Measurements from ENCODE around the gene ARAP1. TPM values are rescaled to one million over a fixed set of nuclear protein-coding genes. Genes with fewer than 3 reads are reported as not detected.
A peak's percentile ranks its signal among the peaks of the same experiment; 100 is the strongest.

ARAP1 gene
- total RNA-seq, 1 donor from 2014 or later: 20.5 TPM

GRCh38 chr11:72779495-72780128, 27.4 kb upstream of the ARAP1 start:
- peaks cover 6% of the 10 kb centered on the region for H3K9me3 Mint-ChIP-seq (ENCODE audit: unreplicated experiment)
- TF ChIP-seq CTCF (IDR thresholded peaks at IDR 0.05; ENCODE audit: partially characterized antibody, unreplicated experiment): no peak
- no peaks in the 10 kb centered on the region for H3K36me3 Mint-ChIP-seq (ENCODE audit: unreplicated experiment)
- H3K27ac Mint-ChIP-seq (ENCODE audit: unreplicated experiment): peak overlapping the region; percentile 69
- H3K4me3 Mint-ChIP-seq (ENCODE audit: unreplicated experiment): peak overlapping the region; percentile 63
- H3K27me3 Mint-ChIP-seq (ENCODE audit: unreplicated experiment): peaks cover 13% of the 10 kb centered on the region
- no peak for DNase-seq
- peaks cover 11% of the 10 kb centered on the region for H3K4me1 Mint-ChIP-seq (ENCODE audit: low read depth, unreplicated experiment)

- Mint-ChIP-seq H3K27ac (ENCODE audit: unreplicated experiment) (no peak overlapping the region), H3K27me3 (ENCODE audit: unreplicated experiment) (peaks cover 14% of the 10 kb centered on the region), H3K36me3 (ENCODE audit: unreplicated experiment) (no peaks in the 10 kb centered on the region), H3K4me1 (ENCODE audit: low read depth, unreplicated experiment) (peaks cover 12% of the 10 kb centered on the region), H3K9me3 (ENCODE audit: unreplicated experiment) (peaks cover 6% of the 10 kb centered on the region), H3K4me3 (ENCODE audit: unreplicated experiment) (no peak overlapping the region)
- no peak for TF ChIP-seq CTCF (IDR thresholded peaks at IDR 0.05; ENCODE audit: partially characterized antibody, unreplicated experiment)
- DNase-seq: no peak
These were observed 26.6 kb upstream of the ARAP1 start for GRCh38 chr11:72778535-72779494.

GRCh38 chr11:72777755-72778278, 25.6 kb upstream of the ARAP1 start:
- H3K4me1 Mint-ChIP-seq (ENCODE audit: low read depth, unreplicated experiment): peaks cover 14% of the 10 kb centered on the region
- no peak for DNase-seq
- TF ChIP-seq CTCF (IDR thresholded peaks at IDR 0.05; ENCODE audit: partially characterized antibody, unreplicated experiment): no peak
- H3K36me3 Mint-ChIP-seq (ENCODE audit: unreplicated experiment): no peaks in the 10 kb centered on the region
- no peak overlapping the region for H3K27ac Mint-ChIP-seq (ENCODE audit: unreplicated experiment)
- H3K4me3 Mint-ChIP-seq (ENCODE audit: unreplicated experiment): no peak overlapping the region
- H3K27me3 Mint-ChIP-seq (ENCODE audit: unreplicated experiment): peaks cover 16% of the 10 kb centered on the region
- H3K9me3 Mint-ChIP-seq (ENCODE audit: unreplicated experiment): peaks cover 6% of the 10 kb centered on the region

GRCh38 chr11:72776844-72777754, 24.9 kb upstream of the ARAP1 start:
- peaks cover 18% of the 10 kb centered on the region for H3K4me1 Mint-ChIP-seq (ENCODE audit: low read depth, unreplicated experiment)
- TF ChIP-seq CTCF (IDR thresholded peaks at IDR 0.05; ENCODE audit: partially characterized antibody, unreplicated experiment): no peak
- no peak overlapping the region for H3K4me3 Mint-ChIP-seq (ENCODE audit: unreplicated experiment)
- peaks cover 10% of the 10 kb centered on the region for H3K27me3 Mint-ChIP-seq (ENCODE audit: unreplicated experiment)
- no peaks in the 10 kb centered on the region for H3K36me3 Mint-ChIP-seq (ENCODE audit: unreplicated experiment)
- H3K9me3 Mint-ChIP-seq (ENCODE audit: unreplicated experiment): peaks cover 7% of the 10 kb centered on the region
- H3K27ac Mint-ChIP-seq (ENCODE audit: unreplicated experiment): no peak overlapping the region
- no peak for DNase-seq

Measured in glutamatergic neuron (in vitro differentiated cells).